Nephron progenitor cell (in vitro differentiated cells): ENCODE data around the gene RAB31.
"Not testable (repeated sequence)": the region's sequence is repeated elsewhere in the genome, so short reads cannot be mapped to it uniquely, and the experiment has no call there.

Source experiments
- DNase-seq: peaks from one replicate; pipeline ENCODE4 v3.0.0; 2021
- H3K27ac Mint-ChIP-seq: 2 replicates; pipeline ENCODE4 v1.8.0; 2021; ENCODE audit warnings: mild to moderate bottlenecking, moderate library complexity, mixed read lengths
- H3K27me3 Mint-ChIP-seq: 2 replicates; pipeline ENCODE4 v1.8.0; 2021; ENCODE audit warnings: mild to moderate bottlenecking, low read depth, mixed read lengths; ENCODE audit not compliant: poor library complexity
- H3K36me3 Mint-ChIP-seq: 2 replicates; pipeline ENCODE4 v1.8.0; 2021; ENCODE audit warnings: low read depth, mixed read lengths
- H3K4me1 Mint-ChIP-seq: 2 replicates; pipeline ENCODE4 v1.8.0; 2021; ENCODE audit warnings: mixed read lengths
- H3K4me3 Mint-ChIP-seq: 2 replicates; pipeline ENCODE4 v1.8.0; 2021; ENCODE audit warnings: mild to moderate bottlenecking, moderate library complexity, mixed read lengths
- H3K9me3 Mint-ChIP-seq: 2 replicates; pipeline ENCODE4 v1.8.0; 2021; ENCODE audit warnings: mild to moderate bottlenecking, moderate library complexity, mixed read lengths
- TF ChIP-seq, protein P1 (sequence below): fragments of 200-600 bp; sonication (generic); IDR thresholded peaks from 2 replicates; pipeline ENCODE4 v1.5.0; 2021; ENCODE audit warnings: antibody characterized with exemption

Gene RAB31

DNA sequence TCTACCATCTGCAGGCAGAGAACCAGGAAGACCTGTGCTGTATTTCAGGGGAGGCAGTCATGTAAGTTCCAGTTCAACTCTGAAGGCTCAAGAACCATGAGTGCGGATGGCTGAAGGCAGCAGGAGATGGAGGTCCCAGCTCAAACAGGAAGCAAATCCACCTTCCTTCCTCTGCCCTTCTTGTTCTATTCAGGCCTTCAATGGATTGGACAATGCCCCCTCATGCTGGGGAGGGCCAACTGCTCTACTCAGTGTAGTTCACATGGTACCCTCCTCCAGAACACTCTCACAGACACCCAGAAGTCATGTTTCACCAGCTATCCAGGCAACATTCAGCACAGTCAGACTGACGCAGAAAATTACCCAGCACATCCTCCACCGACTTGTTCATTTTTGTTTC, 39.1 kb upstream of the RAB31 start:
- DNase-seq: no peak
- peaks cover 6% of the 10 kb centered on the region for H3K27me3 Mint-ChIP-seq
- H3K4me1 Mint-ChIP-seq: peaks cover 16% of the 10 kb centered on the region
- no peaks in the 10 kb centered on the region for H3K36me3 Mint-ChIP-seq
- H3K27ac Mint-ChIP-seq: no peak overlapping the region
- TF ChIP-seq, protein P1, sequence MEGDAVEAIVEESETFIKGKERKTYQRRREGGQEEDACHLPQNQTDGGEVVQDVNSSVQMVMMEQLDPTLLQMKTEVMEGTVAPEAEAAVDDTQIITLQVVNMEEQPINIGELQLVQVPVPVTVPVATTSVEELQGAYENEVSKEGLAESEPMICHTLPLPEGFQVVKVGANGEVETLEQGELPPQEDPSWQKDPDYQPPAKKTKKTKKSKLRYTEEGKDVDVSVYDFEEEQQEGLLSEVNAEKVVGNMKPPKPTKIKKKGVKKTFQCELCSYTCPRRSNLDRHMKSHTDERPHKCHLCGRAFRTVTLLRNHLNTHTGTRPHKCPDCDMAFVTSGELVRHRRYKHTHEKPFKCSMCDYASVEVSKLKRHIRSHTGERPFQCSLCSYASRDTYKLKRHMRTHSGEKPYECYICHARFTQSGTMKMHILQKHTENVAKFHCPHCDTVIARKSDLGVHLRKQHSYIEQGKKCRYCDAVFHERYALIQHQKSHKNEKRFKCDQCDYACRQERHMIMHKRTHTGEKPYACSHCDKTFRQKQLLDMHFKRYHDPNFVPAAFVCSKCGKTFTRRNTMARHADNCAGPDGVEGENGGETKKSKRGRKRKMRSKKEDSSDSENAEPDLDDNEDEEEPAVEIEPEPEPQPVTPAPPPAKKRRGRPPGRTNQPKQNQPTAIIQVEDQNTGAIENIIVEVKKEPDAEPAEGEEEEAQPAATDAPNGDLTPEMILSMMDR: no peak
- no peak overlapping the region for H3K4me3 Mint-ChIP-seq
- peaks cover 14% of the 10 kb centered on the region for H3K9me3 Mint-ChIP-seq

DNA sequence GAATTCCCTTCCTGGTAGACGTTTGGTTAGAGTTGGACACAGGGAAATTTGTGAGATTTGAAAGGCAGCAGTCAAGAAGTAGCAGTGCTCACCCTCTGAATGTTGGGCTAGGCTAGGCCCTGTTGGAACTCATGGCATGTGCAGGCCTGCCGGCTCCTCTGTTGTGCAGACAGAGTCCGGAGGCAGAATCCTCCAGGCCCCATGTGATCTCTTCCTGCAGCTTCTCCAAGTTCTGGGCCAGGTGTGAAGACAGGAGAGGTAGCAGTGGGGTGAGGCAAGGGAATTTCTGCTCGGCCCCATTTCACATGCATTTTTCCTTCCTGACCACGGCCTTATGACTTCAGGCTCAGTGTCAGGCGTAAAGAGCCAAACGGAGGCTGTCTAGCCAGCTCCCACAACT, 36.9 kb upstream of the RAB31 start:
- DNase-seq: no peak
- Mint-ChIP-seq H3K4me1 (peaks cover 6% of the 10 kb centered on the region), H3K4me3 (no peak overlapping the region), H3K9me3 (peaks cover 5% of the 10 kb centered on the region), H3K27ac (no peak overlapping the region), H3K27me3 (peaks cover 8% of the 10 kb centered on the region), H3K36me3 (no peaks in the 10 kb centered on the region)
- TF ChIP-seq, protein P1: no peak

DNA sequence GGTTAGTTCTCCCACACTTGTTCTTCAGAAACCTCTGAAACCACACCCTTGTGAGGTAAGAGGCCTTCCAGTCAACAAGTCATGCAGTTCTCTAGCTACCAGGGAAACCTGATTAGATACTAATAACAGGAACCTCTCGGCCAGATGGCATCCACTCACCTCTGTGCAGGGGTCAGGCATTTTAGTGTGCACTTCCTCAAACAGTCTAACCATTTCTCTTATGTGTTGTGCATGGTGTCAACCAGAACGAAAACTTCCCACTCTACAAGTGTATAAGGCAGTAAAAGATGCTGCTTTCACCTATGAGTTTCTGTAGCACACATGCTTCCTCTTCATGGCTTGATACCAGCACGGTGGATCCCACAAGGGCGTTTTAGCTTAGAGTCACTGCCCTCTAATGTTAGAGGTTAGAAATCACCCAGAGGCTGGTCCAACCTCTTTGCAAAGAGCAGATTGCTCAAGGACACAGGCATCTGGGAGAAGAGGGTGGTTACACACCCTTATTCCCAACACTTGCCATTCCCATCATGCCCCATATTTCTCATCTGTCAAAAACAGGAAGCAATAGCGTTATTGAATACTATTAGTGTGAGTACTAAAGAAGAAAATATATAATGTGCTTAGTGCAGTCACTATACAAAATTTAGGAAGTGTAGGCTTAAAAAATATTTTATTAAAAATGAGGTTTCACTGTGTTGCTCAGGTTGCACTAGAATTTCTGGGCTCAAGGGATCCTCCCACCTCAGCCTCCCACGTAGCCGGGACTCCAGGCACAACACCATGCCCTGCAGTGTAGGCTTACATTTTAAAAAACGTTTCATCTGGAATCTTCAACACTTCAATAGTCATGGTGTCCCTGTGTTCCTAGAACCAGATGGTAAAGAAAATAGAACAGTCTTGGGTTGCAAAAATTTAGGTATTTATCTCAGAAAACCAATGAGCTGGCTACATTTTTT, 34.5 kb upstream of the RAB31 start:
- H3K4me1 Mint-ChIP-seq: peaks cover 6% of the 10 kb centered on the region
- H3K9me3 Mint-ChIP-seq: peaks cover 11% of the 10 kb centered on the region
- no peak overlapping the region for H3K4me3 Mint-ChIP-seq
- TF ChIP-seq, protein P1: no peak
- DNase-seq: no peak
- no peak overlapping the region for H3K27ac Mint-ChIP-seq
- H3K36me3 Mint-ChIP-seq: no peaks in the 10 kb centered on the region
- H3K27me3 Mint-ChIP-seq: peaks cover 10% of the 10 kb centered on the region

DNA sequence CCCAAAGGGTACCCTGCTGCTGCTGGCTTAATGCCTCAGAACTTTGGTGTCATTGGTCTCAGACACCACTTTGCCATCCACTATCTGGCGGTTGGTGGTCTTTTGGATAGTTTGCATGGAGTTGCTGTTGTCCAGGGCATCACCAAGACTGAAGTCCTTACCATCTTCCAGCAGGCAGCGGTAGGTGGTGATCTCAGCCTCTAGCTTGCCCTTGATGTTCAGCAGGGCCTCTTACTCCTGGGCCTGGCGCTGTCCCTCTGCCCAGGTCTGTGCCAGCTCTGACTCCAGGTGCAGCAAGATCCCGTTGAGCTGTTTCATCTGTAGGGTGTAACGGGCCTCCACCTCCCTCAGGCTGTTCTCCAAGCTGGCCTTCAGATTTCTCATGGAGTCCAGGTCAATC, 29.9 kb upstream of the RAB31 start:
- H3K36me3 Mint-ChIP-seq, H3K27ac Mint-ChIP-seq, H3K4me3 Mint-ChIP-seq, DNase-seq, H3K27me3 Mint-ChIP-seq, H3K4me1 Mint-ChIP-seq, H3K9me3 Mint-ChIP-seq: not testable (repeated sequence)

DNA sequence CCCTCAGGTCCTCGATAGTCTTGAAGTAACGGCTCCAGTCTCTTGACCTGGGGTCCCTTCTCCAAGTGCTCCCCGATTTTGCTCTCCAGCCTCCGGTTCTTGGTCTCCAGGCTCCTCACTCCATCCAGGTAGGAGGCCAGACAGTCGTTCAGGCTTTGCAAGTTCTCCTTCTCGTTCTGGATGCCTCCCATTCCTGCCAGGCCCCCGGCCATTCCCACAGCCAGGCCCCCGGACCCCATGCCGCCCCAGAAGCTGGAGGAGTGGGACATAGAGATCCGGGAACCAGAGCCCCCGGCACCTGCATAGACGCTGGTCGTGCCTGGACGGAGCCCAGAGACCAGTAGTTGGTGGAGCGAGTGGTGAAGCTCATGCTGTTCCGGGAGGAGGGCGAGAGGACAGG, 29.0 kb upstream of the RAB31 start:
- H3K36me3 Mint-ChIP-seq: no peaks in the 10 kb centered on the region
- H3K4me1 Mint-ChIP-seq: no peaks in the 10 kb centered on the region
- no peak for DNase-seq
- no peak overlapping the region for H3K4me3 Mint-ChIP-seq
- H3K27ac Mint-ChIP-seq: no peak overlapping the region
- peaks cover 7% of the 10 kb centered on the region for H3K27me3 Mint-ChIP-seq
- TF ChIP-seq, protein P1: no peak
- H3K9me3 Mint-ChIP-seq: peaks cover 8% of the 10 kb centered on the region

DNA sequence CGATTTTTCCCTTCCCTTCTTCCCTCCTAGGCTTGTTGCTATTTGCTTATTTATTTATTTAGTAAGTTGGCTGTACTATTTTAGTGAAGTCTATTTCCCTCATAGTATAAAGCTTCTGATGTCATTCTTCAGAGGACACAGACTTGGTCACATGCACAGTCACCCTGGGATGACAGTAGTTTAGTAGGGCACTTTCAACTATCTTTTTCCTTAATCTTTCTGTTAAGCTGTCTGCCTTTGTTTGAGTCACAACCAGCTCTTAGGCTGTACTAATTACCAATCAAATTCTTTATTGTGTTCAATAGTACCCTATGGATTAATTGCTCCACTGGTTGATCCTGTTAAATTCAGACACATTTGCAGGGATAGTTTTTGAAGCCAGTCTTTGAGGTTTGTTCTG, 26.9 kb upstream of the RAB31 start:
- no peaks in the 10 kb centered on the region for H3K36me3 Mint-ChIP-seq
- H3K27ac Mint-ChIP-seq: no peak overlapping the region

More for the DNA sequence above, 26.9 kb upstream of the RAB31 start:
- DNase-seq: no peak
- H3K4me1 Mint-ChIP-seq: peaks cover 7% of the 10 kb centered on the region
- H3K9me3 Mint-ChIP-seq: peaks cover 8% of the 10 kb centered on the region
- peaks cover 4% of the 10 kb centered on the region for H3K27me3 Mint-ChIP-seq
- TF ChIP-seq, protein P1: no peak
- H3K4me3 Mint-ChIP-seq: no peak overlapping the region
